Cerebellar nuclear complex (tissue), 1 donor: Measurements from ENCODE around the gene CTTN.
"Not testable (repeated sequence)": the region's sequence is repeated elsewhere in the genome, so short reads cannot be mapped to it uniquely, and the experiment has no call there.

Experiments used
- DNase-seq, 2 experiments: peaks; one replicate each; lab custom pipeline; 2025; lab: John Stamatoyannopoulos, UW

The CTTN gene

GRCh38 chr11:70429428-70429705 lies 31.0 kb downstream of the CTTN start:
- no peak for DNase-seq

DNA sequence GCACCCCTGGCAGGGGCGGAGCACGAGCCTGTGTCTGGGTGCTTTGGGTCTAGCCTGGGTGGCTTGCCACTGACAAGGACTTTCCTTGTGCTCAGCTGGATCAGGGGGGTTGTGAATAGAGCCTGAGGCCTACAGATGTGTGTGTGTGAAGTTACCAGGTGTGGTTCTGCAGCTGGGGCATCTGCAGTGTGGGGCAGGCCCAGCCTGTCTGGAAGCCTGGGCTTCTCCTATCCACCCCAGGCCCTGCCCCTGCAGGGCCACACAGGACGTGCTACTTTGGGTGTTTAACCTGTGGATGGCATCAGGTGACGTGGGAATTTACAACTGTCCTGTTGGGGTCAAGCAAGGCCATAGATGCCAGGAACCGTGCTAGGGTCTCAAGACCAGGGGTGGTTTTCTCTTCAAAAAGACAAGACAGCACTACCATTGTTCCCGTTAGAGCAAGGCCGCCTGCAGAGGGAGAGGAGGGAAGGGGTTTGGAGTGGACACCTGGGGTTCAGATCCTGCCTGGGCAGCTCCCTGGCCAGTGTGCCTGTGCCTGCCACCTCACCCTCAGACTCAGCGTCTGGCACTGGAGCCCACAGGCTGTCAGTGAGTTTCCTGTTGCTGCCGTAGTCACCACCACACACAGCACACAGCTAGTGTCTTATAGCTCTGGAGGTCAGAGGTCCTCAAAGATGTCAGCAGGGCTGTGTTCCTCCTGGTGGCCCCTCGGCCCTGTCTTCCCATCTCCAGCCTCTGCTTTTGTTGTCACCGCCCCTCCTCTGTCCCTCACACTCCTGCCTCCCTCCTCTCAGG lies 31.6 kb downstream of the CTTN start:
- no peak for DNase-seq

DNA sequence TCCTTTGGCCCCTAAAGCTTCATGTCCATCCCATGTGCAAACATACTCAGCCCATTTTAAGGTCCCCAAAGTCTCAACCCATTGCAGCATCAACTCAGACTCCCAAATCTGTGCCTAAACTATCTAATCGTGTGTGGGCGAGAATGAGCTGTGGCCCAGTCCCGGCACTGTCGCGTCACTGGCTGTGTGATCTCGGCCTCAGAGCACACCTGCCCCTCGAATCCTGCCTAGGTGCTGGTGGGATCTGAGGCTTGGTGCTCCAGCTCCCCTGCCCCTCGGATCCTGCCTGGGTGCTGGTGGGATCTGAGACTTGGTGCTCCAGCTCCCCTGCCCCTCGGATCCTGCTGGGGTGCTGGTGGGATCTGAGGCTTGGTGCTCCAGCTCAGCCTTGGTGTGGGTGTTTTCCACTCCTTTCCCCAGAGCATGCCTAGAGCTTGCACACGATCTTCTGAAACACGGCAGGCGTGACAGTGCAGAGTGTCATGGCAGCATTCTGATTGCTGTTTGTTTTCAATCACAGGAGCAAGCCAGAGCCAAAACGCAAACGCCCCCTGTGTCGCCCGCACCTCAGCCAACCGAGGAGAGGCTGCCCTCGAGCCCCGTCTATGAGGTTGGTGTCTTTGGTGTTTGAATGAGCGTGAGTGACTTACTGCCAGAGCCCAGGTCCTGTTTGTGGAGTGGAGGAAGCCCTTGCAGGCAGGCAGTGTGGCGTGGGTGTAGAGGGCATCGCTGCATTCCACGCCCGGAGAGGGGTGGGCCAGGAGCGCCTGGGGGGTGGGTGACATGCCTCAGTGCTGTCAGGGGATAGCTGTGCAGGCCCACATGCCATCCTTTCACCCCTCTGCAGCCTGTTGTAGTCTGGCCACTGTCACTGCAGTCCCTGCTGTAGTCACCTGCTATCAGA lies 32.6 kb downstream of the CTTN start:
- no peak for DNase-seq

DNA sequence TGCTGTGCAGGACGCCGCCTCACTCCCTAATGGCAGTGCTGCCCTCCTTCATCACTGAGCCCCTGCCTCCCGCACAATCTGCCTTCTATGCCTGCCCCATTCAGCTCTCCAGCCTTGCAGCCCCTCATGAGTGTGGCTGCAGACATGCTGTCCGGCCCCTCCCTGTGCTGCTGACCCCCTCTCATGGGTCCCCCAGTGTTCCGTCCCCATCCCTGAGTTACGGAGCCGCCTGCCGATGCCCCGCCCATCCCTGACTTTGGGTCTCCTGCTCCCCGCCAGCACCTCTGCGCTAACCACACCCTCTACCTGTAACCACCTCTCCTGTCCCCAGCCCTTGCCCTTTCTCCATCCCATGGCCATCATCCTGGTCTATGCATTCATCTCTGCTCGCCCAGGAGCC lies 33.3 kb downstream of the CTTN start:
- no peak for DNase-seq

DNA sequence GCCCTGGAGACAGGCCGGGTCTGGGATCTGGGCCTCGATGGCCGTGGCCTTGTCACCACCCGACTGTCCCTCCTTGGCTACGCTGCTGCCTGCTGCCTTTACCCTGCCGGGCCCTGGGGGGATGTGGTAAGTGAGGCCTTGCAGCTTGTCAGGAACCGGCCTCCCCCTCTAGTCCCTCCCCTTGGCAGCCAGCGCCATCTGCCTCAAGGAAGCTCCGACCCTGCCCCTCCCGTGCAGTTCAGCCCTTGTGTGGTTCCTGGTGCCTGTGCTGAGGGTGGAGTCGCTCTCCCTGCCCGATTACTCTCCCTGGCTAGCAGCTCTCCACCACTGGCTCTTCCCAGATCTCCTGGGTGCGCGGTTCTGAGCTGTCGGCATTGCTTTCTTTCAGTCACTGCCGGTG lies 33.7 kb downstream of the CTTN start:
- DNase-seq = no peak

DNA sequence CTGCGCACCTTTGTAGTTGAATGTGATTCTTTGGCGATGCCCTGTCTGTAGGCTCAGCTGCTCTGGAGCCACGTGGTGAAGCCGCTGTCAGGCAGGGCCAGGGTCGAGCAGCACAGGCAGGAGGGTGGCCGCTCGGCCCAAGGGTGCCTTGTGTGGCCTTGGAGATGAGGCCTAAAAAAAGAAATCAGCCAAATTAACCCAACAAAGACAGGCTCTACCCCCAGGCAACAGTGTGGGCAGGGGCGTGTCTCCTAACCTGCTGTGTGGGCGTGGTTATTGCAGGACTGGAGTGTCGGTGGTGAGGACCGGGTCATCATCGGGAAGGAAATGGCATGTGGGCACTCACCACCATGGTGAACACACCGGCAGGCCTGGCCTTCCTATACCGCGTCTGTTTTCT lies 34.3 kb downstream of the CTTN start:
- DNase-seq = no peak

- no peak for DNase-seq
Observed at GRCh38 chr11:70433038-70433437, 34.7 kb downstream of the CTTN start.

GRCh38 chr11:70433526-70433925 lies 35.2 kb downstream of the CTTN start:
- DNase-seq = no peak

- no peak for DNase-seq
Observed at GRCh38 chr11:70433966-70434812, 35.9 kb downstream of the CTTN start.

GRCh38 chr11:70434813-70435278 lies 36.5 kb downstream of the CTTN start:
- DNase-seq = no peak

GRCh38 chr11:70435361-70435760 lies 37.0 kb downstream of the CTTN start:
- no peak for DNase-seq

DNA sequence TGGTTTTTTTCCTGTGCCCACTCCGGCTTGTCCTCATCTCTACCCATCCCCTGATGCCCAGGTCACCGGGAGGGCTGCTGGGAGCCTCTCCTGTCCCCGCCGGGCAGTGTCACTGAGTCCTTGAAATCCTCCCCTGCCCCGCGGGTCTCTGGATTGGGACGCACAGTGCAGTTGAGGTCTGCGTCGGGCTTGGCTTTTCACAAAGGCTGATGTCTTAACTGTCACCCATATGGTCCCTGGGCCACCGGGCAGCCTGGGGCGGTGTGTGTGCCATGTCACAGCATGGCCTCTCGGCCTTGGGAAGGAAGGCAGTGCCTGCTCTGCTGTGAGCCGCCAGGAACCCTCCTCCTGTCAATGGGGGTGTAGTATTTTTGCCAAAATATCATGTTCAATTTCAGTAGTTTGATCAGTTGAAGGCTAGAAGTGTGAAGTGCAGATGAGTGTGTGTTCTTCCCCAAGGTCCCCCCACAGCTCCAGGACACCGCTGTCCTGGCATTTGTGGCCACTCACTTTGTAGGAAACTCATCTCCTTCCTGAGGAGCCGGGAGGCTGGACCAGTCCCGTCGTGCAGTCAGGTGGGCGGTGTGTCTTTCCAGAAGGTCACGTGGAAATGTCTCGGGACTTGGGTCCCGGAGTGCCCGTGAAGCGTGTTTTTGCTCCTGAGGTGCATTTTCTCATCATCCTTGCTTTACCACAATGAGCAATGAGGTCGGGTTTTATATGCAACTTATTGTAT lies 37.6 kb downstream of the CTTN start:
- DNase-seq = no peak

GRCh38 chr11:70436501-70436860 lies 38.2 kb downstream of the CTTN start:
- no peak for DNase-seq

DNA sequence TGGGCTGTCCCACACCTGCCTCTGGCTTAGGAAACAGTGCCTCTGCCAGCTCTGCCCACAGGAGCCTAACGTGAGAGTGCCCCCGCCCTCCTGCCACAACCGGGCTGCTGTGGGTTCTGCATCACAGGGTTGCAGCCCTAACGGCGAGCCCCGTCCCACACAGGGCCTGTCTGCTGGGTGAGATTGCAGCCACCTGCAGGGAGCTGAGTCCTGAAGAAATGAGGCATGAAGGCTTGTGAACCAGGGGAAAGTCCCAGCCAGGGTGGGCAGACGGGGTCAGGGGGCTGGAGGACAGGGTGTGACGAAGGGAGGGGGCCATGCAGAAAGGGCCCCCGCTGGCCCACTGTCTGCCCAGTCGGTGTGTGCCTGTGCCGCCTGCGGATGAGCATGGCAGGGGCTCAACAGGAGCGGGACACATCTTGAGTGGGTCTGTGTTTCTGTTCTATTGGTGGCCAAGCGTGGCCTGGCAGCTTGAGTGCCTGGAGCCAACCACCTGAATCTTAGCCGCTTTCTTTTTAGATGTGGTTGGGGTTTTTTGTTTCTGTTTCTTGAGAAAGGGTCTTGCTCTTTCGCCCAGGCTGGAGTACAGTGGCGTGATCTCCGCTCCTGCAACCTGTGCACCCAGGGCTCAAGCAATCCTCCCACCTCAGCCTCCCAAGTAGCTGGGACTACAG lies 38.9 kb downstream of the CTTN start:
- no peak for DNase-seq

GRCh38 chr11:70440206-70440605 lies 41.9 kb downstream of the CTTN start:
- DNase-seq = no peak

DNA sequence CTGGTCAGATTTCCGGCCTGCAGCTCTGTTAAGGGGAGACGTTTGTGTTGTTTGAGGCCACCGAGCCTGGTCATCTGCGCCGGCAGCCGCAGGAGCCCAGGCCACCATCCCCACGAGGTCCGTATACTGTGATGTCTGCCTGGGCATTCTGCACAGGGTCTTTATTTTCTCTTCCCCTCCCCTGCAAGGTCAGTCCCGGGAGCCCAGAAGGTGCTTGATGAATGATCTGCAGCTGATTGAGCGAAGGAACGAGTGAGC lies 45.4 kb downstream of the CTTN start:
- DNase-seq = no peak

DNA sequence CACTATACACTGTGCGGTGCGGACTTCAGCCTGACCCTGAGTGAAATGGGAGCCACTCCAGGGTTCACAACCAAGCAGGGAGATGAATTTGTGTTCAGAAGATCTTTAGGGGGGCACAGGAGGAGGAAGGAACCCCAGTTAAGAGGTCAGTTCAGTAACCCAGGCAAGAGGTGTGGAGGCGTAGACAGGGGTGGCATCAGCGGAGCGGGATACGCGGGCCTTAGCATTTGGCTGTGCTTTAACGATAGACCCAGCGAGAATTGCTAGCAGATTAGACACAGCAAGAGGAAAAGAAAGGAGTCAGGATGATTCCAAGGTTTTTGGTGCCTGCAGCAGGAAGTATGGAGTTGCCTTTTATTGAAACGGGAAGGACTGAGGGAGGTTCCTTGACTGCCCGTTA lies 46.8 kb downstream of the CTTN start:
- no peak for DNase-seq

DNA sequence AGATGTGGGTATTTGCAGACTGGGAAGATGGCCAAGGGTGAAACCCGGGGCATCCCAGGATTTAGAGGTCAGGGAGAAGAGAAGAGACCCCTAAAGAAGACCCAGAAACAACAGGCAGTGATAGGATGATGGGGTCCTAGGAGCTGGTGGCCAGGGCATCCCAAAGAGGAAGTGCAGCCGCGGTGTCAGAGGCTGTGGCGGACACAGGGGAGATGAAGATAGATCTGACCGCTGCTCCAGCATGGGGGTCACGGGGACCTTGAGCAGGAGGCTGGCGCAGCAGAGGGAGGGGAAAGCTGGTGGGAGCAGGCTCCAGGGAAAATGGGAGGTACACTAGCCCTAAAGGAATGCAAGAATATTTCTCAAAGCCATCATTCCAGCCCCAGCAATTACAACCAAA lies 47.3 kb downstream of the CTTN start:
- no peak for DNase-seq

- DNase-seq = no peak
Observed at GRCh38 chr11:70448983-70449567, 50.7 kb downstream of the CTTN start.

DNA sequence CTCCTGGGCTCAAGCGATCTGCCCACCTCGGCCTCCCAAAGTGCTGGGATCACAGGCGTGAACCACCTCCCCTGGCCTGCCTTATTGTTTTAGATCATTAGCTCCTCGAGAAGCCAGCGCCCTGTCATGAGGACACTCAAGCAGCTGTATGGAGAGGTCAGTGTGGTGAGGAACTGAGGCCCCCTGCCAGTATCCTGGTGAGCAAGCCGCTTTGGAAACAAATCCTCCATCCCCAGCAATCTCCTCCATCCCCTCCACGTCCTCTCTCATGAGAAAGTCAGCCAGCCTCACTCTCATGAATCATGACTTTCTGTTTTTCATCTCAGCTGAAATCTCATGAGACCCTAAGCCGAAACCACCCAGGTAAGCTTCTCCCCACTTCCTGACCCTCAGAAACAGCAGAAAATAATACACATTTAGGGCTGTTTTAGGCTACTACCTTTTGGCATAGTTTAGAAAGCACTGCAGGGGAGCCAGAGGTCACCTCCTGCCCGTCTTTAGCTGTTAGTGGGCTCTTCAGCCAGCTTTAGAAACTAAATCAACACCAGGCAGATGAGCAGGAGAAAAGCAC lies 56.0 kb downstream of the CTTN start:
- no peak for DNase-seq

- not testable (repeated sequence) for DNase-seq
Observed at GRCh38 chr11:70454811-70455210, 56.5 kb downstream of the CTTN start.
